HepG2 (cell line): ENCODE measurements around the gene CALY. TPM values are rescaled to one million over a fixed set of nuclear protein-coding genes. Genes with fewer than 3 reads are reported as not detected.

Experiments
- AGO1 ChIP-seq: fragments of 200-400 bp; formaldehyde crosslinking; IDR thresholded peaks from 2 replicates; pipeline ENCODE4 v1.6.1; 2017; ENCODE audit warnings: mild to moderate bottlenecking, low read depth, low read length, moderate library complexity; ENCODE audit not compliant: poor library complexity, severe bottlenecking
- CBX5 ChIP-seq: sonication (generic); formaldehyde crosslinking; IDR thresholded peaks from 2 replicates; pipeline ENCODE4 v1.4.0; 2020; ENCODE audit warnings: missing genetic modification reagents, borderline replicate concordance
- CEBPZ ChIP-seq: IDR thresholded peaks from 2 replicates; pipeline ENCODE4 v1.6.1; 2012; ENCODE audit warnings: low read length, improper control_type of control experiment
- DMAP1 ChIP-seq: IDR thresholded peaks from 2 replicates; pipeline ENCODE4 v1.6.1; 2016
- E2F1 ChIP-seq: sonication (generic); formaldehyde crosslinking; IDR thresholded peaks from 2 replicates; pipeline ENCODE4 v1.5.0; 2020; ENCODE audit warnings: missing genetic modification reagents
- FOXC1 ChIP-seq: sonication (generic); formaldehyde crosslinking; IDR thresholded peaks from 2 replicates; pipeline ENCODE4 v1.8.0; 2022; ENCODE audit warnings: mild to moderate bottlenecking, missing genetic modification reagents, borderline replicate concordance
- HDAC2 ChIP-seq: sonication (generic); formaldehyde crosslinking; IDR thresholded peaks from 2 replicates; pipeline ENCODE4 v1.4.0; 2020; ENCODE audit warnings: missing genetic modification reagents
- HES4 ChIP-seq: sonication (generic); formaldehyde crosslinking; IDR thresholded peaks from 2 replicates; pipeline ENCODE4 v1.9.0; 2021; ENCODE audit warnings: mild to moderate bottlenecking, missing genetic modification reagents, borderline replicate concordance
- NR2F1 ChIP-seq, 2 experiments: fragments of 450-650 bp in 1 of 2; formaldehyde crosslinking in 1 of 2; IDR thresholded peaks; 2 replicates each; pipeline versions ENCODE4 v1.5.0 to v1.6.1; 2016 to 2020; ENCODE audit warnings: mild to moderate bottlenecking in 1 of 2, missing compliant biosample characterization in 1 of 2, missing genetic modification reagents in 1 of 2, moderate library complexity in 1 of 2
- PCBP1 ChIP-seq: fragments of 200-400 bp; formaldehyde crosslinking; IDR thresholded peaks from 2 replicates; pipeline ENCODE4 v1.6.1; 2017; ENCODE audit warnings: mild to moderate bottlenecking, low read depth, low read length, borderline replicate concordance
- PHB2 ChIP-seq: fragments of 450-650 bp; IDR thresholded peaks from 2 replicates; pipeline ENCODE4 v1.6.1; 2018; ENCODE audit not compliant: partially characterized antibody
- TBL1XR1 ChIP-seq: fragments of 150-350 bp; IDR thresholded peaks from 2 replicates; pipeline ENCODE4 v1.6.1; 2014; ENCODE audit warnings: borderline replicate concordance, low read length; ENCODE audit not compliant: partially characterized antibody
- ZBTB40 ChIP-seq, 2 experiments: fragments of 450-650 bp in 1 of 2; sonication (generic) in 1 of 2; formaldehyde crosslinking in 1 of 2; IDR thresholded peaks; 2 replicates each; pipeline versions ENCODE4 v1.6.1 to v1.8.0; 2016 to 2022; ENCODE audit warnings: antibody characterized with exemption in 1 of 2, mild to moderate bottlenecking in 1 of 2, missing genetic modification reagents in 1 of 2
- ZSCAN29 ChIP-seq: sonication (generic); formaldehyde crosslinking; conservative IDR thresholded peaks from 2 replicates; pipeline ENCODE4 v1.4.0; 2020; ENCODE audit warnings: mild to moderate bottlenecking, missing genetic modification reagents
- polyA plus RNA-seq, 8 experiments: library from polyadenylated mRNA; depleted of rRNA in 3 of 8; stranded (reverse) in 7 of 8; unstranded in 1 of 8; fragments of >200 nt; fragmentation: Illumina TruSeq in 4 of 8; extraction: Trizol in 4 of 8; gene quantifications; 2 replicates each; pipeline versions ENCODE4 v1.2.1 to v1.2.3, GENCODE V29; 2011 to 2016; ENCODE audit warnings: low read depth in 4 of 8, missing spikeins in 1 of 8, mixed read lengths in 1 of 8; ENCODE audit not compliant: insufficient read depth in 1 of 8
- total RNA-seq, 5 experiments: library from RNA; depleted of rRNA; stranded (reverse); fragments of >200 nt; fragmentation: Illumina TruSeq; extraction: Trizol; gene quantifications; 2 replicates each; pipeline ENCODE4 v1.2.3, GENCODE V29; 2016; ENCODE audit warnings: low read depth in 1 of 5

CALY gene
- total and polyA plus RNA-seq, 2 of the 13 experiments (the other 11 are each of a cell fraction or from before 2014, with no cell fraction given) = 0.08 TPM; not detected in 1

GRCh38 chr10:133357285-133358161 is 20.8 kb upstream of the CALY start, which contains the start of gene FUOM (continued):
- TF ChIP-seq E2F1 (CRISPR knock-in tag) (no peak), DMAP1 (CRISPR knock-in tag) (peak; percentile 64), CEBPZ (no peak), HES4 (peak; percentile 76), AGO1 (no peak), CBX5 (CRISPR knock-in tag) (no peak), PHB2 (no peak), HDAC2 (CRISPR knock-in tag) (peak; percentile 39; the same call in 1 of the 2 replicates), ZBTB40 (IDR thresholded peaks at IDR 0.05) (no peak), ZBTB40 (CRISPR knock-in tag; IDR thresholded peaks at IDR 0.05) (no peak), ZSCAN29 (CRISPR knock-in tag) (no peak), TBL1XR1 (no peak), PCBP1 (0 out of 2 replicates have a peak, but pooled peaks have one; percentile 48), NR2F1 (CRISPR knock-in tag; IDR thresholded peaks at IDR 0.05) (peak in 1 of 2 experiments; percentile 57; a peak in 3 of 4 replicates), FOXC1 (no peak; the same call in 1 of the 2 replicates)
